Cardiac septum (tissue), 1 donor: ENCODE data around the gene POLE. TPM values are rescaled to one million over a fixed set of nuclear protein-coding genes. Genes with fewer than 3 reads are reported as not detected.
A peak's percentile ranks its signal among the peaks of the same experiment; 100 is the strongest.
"Not testable (repeated sequence)": the region's sequence is repeated elsewhere in the genome, so short reads cannot be mapped to it uniquely, and the experiment has no call there.

ENCODE experiments used
- DNase-seq: peaks from one replicate; pipeline ENCODE4 v3.0.0-alpha.2; 2020; ENCODE audit warnings: low spot score
- intact Hi-C: fragments of 100-400 bp; cut with DNase I; formaldehyde crosslinking; loops from one replicate; pipeline ENCODE4 v1.14.0; 2022
- total RNA-seq: library from RNA; stranded (reverse); fragmentation: NEBNext Ultra II Directional; extraction: Animal tissue kit (Norgen Biotek cat#: 25700); gene quantifications from one replicate; pipeline ENCODE4 v1.2.1, GENCODE V29; 2021
- donor health status: DM: no; HTN: no; CAD: no.

The POLE gene
- total RNA-seq, 1 donor from 2014 or later, result 12.1 TPM

DNA sequence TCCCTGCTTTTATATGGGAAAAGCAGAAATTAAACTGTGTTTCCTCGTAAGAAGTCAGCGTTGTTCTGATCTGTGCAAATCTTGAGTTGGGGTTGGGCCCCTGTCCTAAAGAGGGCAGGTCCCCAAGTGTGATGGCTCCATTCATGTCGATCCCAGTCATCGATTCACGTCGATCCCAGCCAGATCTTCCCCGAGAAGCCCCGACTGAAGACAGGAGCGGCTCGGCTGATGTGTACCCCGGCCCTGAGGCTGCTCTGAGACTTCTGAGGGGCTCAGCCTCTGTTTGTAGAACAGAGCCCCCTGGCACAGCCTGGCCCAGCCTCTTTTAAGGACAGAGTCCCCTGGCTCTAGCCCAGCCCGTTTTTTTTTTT, 32.8 kb upstream of the POLE start:
- intact Hi-C loops, result no loop called here
- DNase-seq, result no peak

DNA sequence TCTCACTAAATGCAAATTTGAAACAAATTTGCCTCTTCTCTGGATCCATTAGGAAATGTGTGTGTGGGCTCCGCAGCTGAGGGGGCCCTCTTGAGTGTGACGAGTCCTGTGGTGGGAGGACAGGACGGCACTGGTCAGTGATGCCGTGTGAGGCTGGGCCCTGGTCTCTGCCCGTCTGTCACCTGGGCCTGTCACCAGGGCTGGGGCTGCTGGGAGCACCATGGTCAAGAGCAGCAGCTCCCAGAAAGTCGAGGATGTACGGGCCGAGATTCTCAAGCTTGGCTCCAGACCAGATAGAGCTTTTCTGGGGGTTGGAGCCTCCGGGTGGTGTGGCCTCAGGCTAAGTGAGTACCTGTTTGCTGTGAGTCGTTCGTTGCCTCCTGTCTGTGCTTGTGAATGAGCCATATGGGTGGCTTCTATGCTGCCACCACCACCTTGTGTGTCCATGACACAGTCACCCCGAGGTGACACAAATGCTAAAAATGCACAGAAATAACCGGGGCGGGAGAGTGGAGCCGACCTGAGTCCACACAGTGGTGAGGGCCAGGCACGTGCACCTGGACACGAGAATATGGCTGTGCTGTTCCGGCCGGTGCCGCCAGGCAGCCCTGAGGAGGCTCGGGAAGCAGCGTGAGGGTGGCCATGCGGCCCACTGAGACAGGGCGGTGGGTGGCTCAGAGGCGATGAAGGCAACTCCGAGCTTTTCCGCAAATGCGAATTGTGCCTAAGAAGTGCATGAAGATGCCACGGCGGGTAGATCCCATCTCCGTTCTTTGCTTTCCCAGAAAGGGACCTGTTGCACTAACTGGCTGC, 32.2 kb upstream of the POLE start:
- no peak for DNase-seq
- intact Hi-C loops, result no loop called here

DNA sequence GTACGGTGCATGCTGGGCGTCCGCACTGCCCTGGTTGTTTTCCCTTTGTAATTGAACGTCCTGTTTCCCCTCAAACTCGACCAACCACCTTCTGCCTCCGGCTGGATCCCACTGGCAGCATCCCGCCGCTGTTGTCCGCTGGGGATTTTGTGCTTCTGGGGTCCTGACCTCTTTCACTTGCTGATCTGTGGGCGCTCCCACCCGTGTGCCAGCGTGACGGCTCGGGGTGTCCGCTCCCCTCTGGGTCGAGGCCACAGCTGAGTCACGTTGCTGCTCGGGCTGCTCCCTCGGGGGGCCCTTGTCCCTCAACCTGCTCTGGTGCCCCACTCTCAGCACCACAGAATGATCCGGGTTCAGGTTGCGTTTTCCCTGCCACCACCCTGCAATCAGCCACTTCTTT, 31.5 kb upstream of the POLE start:
- DNase-seq, result no peak
- intact Hi-C loops, result no loop called here

DNA sequence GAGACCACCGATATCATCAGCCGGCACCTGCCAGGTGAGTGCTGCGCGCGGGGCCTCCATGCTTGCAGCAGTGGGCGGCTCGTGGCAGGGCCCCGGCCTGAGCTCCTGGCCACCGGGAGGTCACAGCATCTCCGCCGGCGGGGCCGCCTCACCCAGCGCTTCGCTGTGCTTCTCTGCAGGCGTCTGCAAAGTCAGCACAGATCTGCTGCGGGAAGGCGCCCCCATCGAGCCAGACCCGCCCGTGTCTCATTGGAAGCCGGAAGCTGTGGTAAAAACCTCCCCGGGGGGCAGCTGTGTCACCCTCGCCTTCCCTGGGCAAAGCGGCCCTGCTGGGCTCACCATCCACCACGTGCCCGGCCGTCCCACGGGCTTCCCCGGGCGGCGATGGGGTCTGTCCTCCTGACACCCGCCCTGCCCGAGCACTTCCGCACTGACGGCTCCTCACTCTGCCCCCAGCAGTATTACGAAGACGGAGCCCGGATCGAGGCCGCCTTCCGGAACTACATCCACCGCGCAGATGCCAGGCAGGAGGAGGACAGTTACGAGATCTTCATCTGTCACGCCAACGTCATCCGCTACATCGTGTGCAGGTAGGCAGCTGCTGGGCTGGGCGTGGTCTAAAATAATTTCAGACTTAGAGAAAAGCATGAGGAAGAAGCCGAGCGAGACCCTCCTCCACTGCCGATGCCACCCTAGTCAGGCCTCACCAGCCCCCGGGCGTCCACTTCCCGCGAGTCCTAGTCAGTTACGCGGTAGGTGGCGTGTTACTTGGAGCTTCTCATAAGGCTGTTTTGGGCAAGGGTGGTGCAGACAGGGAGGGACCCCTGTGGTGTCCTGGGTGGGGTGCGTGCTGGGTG, 30.6 kb upstream of the POLE start:
- intact Hi-C loops, result no loop called here
- DNase-seq, result no peak

DNA sequence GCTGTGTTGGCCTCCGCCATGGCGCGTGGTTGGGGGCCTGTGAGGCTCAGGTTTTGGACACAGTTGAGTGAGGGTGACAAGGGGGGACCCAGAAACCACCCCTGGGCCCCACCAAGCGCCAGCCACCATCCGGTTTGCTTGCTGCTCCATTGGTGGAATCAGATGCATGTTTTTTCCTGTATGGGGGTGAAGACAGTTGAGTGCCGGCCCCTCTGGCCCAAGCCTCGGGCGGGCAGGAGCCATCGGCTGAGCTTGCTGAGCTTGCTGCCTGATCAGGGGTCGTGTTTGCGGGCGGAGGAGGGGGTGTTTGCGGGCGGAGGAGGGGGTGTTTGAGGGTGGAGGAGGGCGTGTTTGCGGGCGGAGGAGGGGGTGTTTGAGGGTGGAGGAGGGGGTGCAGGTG, 29.9 kb upstream of the POLE start:
- no peak for DNase-seq
- intact Hi-C loops, result no loop called here

DNA sequence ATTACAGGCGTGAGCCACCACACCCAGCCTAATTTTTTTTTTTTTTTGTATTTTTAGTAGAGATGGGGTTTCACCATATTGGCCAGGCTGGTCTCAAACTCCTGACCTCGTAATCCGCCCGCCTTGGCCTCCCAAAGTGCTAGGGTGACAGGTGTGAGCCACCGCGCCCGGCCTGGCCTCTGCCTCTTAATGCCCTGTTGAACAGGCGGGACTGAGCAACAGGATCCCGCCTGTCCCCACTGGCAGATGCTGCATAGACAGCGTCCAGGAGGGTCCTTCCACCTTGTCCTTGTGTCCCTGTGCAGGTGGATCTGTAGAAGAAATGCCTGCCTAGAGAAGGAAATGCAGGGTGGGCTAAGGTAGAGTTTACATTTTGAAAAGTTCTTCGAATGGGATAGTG, 29.2 kb upstream of the POLE start:
- no peak for DNase-seq
- intact Hi-C loops, result no loop called here

DNA sequence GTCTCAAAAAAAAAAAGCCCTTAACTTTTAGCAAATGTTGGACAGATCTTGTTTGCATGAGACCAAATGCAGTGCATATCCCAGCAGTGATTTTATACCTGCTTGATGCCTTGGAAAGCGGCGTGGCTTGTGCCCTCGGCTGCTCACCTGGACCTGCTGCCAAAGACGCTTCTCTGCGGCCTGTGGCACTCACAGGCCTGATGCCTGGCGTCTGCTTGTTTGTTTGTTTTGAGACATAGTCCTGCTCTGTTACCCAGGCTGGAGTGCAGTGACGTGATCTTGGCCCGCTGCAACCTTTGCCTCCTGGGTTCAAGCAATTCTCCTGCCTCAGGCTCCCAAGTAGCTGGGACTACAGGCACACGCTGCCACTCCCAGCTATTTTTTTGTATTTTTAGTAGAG, 28.7 kb upstream of the POLE start:
- DNase-seq, result no peak

DNA sequence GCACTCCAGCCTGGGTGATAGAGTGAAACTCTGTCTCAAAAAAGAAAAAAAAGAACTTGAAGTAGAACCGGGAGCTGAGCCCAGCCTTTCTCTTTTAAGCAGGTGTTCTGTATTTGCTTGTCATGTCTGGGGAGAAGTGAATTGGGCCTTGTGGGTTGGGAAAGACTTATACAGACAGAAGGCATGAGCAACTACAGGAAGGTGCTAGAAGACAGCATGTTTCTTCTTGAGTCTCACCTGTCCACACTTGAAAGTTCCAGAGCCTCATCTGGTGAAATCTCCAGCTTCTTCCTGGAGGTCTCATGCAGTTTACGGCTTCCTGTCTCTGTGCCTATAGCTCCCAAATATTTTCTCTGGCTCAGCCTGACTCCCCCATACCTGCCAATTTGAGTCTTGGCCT, 26.0 kb upstream of the POLE start:
- no peak for DNase-seq
- intact Hi-C loops, result no loop called here

More for the DNA sequence above, 28.7 kb upstream of the POLE start:
- intact Hi-C loops, result no loop called here

DNA sequence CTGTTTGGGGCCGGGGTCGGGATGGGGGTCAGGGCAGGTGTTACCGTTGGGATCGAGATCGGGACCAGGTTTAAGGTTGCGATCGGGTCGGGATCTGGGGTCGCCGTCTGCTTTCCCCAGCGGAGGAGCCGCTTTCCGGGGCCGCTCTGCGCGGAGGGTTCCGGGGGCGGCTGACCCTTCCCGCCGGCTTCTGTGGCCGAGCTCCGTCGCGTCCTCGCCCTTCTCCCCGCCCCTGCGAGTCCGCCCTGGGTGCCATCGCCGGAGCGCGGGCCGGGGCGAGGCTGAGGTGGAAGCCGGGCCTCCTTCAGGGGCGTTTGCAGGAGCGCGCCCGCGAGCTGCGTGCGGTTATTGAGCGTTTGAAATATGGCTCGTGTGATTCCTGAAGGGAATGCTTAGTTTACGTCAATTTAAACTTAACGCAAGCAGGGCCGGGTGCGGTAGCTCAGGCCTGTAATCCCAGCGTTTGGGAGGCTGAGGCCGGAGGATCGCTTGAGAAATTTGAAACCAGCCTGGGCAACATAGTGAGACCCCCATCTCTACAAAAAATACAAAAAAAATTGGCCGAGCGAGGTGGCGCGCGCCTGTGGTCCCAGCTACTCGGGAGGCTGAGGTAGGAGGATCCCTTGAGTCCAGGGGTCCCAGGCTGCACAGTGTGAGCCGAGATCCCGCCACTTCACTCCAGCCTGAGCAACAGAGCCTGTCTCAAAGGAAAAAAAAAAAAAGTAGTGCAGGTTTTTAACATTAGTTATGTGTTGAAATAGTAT, 24.1 kb upstream of the POLE start:
- no peak for DNase-seq
- intact Hi-C loops, result no loop called here

DNA sequence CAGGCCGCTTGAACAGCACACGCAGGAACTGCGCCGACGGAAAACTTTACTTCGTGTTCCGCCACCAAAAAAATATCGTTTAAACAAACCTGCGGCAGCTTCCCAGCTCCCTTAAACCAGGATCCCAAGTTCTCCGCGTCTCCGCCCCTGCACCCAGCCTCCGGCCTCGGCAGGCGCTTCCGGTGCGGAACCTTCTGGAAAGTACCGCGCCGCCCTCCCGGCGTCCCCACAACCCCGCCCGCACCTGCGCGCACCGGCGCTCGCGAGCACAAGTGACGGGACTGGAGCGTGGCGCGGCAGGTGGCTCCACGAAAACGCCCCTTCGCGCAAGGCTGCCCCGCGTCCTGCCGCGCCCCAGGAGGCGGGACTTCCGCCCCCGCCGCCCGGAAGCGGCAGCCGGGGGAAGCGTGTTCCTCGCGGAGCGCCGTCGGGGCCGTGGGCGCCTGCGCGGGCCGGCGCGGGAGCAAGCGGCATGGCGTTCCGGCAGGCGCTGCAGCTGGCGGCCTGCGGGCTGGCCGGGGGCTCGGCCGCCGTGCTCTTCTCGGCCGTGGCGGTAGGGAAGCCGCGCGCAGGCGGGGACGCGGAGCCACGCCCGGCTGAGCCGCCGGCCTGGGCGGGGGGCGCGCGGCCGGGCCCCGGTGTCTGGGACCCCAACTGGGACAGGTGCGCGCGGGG, 23.4 kb upstream of the POLE start, which contains the start of gene PGAM5:
Gene PGAM5 (plus strand): TSS at position 438 of the 675 bp plus-strand sequence. CDS start 35 bp downstream, at position 473.
- intact Hi-C loops, result no loop called here
- peak; percentile 90 for DNase-seq

DNA sequence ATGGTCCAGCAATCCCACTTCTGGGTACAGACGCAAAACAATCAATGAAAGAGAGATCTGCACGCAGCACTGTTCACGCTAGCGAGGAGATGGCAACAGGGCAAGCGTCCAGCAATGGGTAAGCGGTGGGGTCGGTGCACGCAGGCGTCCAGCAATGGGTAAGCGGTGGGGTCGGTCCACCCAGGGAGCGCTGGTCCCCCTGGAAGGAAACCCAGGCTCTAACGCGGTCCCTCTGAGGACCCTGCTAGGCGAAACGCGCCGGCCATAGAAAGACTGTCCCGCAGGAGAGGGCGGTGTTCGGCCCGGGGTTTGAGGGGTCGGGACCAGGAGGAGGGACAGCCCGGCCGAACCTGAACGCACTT, 22.9 kb upstream of the POLE start:
- no peak for DNase-seq
- intact Hi-C loops, result no loop called here

DNA sequence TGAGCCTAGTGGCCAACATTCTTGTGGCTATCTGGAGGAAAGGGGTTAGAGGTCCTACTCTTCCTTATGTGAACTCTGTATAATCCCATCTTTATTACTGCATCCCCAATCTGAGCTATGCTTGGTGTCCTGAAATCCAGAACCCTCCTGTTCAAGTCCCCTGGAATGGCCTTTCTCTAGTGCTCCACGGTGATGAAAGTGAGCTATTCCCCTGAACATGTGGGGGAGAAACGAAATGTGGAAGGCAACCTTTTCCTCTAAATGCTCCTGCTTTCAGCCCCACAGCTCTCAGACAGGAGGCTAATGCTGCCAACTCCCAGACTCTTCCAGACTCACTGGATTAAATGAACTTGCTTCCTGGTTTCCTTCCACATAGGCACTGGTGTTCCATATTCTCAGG, 21.0 kb upstream of the POLE start:
- intact Hi-C loops, result no loop called here
- no peak for DNase-seq

DNA sequence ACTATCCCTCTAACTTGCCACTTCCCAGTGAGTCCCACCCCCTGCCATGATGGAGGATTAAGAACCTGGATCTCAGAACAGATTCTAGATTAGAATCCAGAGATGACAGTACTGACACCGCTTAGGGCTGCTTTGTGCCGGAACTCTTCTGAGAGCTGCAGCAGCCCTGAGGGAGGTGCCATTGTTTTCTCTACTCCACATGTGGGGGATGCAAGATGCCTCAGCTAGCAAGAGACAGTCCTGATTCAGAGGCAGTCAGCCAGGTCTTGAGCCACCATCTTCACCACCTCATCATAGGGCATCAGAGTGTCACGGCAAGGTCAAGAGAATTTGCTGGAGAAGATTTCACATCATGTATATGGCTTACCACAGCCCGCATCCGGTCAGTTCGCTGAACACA, 20.1 kb upstream of the POLE start:
- intact Hi-C loops, result no loop called here
- DNase-seq, result no peak

DNA sequence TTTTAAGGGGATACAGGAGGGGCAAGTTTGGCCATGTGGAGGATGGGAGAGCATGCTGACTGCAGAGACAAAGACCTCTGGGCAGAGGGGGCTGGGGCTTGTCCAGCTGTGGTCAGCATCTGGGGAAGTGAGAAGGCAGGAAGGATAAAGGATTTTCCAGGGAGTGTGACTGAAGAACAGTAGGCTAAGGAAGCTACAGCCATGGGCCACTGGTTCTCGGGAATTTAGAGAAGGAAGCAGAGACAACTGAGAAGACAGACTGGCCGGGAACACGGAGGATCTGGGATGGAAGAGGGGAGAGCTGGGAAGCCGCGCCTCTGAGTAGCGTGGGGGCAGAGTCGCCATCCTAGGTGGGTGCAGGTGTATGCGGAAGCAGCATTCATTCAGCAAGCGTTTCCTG, 16.5 kb upstream of the POLE start:
- intact Hi-C loops, result no loop called here
- DNase-seq, result no peak

DNA sequence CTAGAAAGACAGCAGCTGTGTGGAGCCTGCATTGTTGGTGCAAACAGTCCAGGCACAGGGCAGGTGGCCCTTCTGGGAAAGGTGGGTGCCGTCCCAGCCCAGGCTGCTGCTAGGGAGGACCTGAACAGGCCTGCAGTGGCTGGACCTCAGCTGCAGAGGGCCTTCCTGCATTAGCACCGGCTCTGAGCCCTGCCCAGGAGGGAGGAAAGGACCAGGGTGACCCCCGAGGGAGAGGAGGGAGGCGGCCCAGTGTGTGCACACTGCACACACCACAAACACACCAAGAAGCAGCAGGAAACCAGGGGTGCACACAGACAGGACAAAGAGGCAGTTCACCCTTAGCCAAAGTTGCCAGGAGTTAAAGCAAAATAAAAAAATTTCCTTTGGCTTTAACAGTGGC, 15.5 kb upstream of the POLE start:
- no peak for DNase-seq
- intact Hi-C loops, result no loop called here

DNA sequence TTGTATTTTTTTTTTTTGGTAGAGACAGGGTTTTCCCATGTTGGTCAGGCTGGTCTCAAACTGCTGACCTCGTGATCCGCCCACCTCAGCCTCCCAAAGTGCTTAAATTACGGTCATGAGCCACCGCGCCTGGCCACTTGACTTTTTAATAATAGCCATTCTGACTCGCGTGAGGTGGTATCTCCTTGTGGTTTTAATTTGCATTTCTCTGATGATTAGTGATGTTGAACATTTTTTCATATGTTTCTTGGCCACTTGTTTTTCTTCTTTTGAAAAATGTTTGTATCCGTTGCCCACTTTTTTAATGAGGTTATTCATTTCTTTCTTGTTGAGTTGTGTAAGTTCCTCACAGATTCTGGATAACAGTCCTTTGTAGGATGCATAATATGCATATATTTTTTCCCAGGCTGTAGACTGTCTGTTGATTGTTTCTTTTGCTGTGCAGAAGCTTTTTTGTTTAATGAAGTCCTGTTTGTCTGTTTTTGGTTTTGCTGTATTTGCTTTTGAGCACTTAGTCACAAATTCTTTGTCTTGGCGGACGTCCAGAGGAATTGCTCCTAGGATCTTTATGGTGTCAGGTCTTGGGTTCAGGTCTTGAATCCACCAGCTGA, 13.2 kb upstream of the POLE start:
- no peak for DNase-seq
- intact Hi-C loops, result no loop called here

DNA sequence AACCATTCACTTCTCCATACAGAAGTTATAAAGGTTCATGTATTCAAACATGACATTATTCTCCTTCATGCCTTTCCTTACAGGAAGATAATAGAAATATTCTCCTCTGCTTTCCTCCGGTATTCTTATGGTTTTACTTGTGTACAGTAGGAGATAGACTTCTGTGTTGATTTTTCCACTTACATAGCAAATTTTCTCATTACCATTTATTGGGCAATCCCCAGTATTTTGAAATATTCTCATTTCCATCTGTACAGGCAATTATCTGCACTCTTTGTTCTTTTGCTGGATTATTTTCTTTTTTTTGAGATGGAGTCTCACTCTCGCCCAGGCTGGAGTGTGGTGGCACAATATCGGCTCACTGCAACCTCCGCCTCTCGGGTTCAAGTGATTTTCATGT, 11.2 kb upstream of the POLE start:
- no peak for DNase-seq
- intact Hi-C loops, result no loop called here

DNA sequence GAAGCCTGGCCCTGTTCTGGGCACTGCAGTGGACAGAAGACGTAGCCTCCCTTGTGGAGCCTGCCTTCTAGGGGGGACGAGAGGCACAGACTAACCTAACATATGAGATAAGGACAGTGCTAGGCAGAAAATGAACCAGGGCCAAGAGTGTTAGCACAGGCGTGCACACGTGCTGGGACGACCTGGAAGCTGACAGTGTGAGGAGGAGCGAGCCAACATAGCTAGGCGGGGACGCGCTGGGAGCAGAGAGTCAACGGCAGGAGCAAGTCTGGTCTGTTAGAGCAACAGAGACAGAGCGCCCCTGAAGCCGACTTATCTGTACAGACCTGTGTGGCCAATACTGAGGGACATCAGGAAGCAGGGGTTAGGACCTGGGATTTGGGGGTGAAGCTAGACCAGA, 8.3 kb upstream of the POLE start:
- DNase-seq, result no peak
- intact Hi-C loops, result no loop called here

DNA sequence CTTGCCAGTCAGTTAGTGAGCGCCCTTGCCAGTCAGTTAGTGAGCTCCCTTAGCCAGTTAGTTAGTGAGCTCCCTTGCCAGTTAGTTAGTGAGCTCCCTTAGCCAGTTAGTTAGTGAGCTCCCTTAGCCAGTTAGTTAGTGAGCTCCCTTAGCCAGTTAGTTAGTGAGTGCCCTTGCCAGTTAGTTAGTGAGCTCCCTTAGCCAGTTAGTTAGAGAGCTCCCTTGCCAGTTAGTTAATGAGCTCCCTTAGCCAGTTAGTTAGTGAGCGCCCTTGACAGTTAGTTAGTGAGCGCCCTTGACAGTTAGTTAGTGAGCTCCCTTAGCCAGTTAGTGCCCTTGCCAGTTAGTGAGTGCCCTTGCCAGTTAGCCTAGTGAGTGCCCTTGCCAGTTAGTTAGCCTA, 7.7 kb upstream of the POLE start:
- DNase-seq, intact Hi-C loops: not testable (repeated sequence)
